ENCODE data around the gene MPV17.
A peak's percentile ranks its signal among the peaks of the same experiment; 100 is the strongest.
"Not testable (repeated sequence)": the region's sequence is repeated elsewhere in the genome, so short reads cannot be mapped to it uniquely, and the experiment has no call there.

Gene MPV17

GRCh38 chr2:27296481-27296880 lies 26.4 kb downstream of the MPV17 start:
- DNase-seq, result no peak

DNA sequence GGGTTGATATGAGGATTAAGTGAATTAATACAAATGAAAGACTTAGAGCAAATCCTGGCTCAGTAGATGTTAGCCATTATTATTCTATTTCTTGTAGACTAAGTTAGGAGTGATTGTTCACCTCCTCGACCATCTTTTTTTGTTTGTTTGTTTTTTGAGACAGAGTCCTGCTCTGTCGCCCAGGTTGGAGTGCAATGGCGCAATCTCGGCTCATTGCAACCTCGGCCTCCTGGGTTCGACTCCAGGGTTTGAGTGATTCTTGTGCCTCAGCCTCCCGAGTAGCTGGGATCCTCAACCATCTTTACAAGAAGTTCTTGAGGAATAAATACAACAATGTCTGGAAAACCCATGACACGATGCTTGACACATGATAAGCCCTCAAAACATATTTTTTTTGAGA lies 28.0 kb downstream of the MPV17 start:
- no peak for DNase-seq

DNA sequence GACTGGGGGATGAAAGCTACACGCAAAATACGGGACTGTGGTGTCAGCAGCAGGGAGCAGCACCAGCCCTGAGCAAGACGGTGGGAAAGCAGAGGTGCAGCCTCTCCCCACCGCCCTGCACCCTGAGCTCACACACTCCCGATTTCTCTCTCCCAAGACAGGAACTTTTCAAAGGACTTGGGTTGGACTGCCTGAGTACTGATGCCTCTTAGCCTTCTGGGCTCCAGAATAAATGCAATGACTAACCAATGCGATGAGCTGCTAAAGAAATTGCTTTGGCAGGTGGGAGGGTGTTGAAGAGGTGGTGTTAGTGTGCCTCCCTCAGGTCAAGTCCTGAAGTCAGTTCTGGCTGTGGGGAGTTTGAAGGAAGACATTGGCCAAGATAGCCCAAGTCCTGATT lies 31.0 kb downstream of the MPV17 start:
- DNase-seq, result no peak

DNA sequence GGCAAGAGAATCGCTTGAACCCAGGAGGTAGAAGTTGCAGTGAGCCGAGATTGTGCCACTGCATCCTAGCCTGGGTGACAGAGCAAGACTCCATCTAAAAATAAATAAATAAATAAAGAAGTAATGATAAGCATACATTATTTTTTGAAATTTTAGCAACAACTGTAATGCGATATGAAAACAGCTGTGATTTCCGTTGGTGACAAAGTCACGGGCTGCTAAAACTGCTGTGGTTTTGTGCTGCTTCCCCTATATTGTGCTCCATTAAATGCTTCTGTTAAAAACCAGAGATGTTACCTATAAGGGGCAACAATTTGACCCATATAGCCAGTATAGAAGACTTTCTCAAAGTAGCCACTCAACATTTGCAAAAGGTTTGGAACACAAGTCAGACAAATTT lies 32.3 kb downstream of the MPV17 start:
- no peak for DNase-seq

DNA sequence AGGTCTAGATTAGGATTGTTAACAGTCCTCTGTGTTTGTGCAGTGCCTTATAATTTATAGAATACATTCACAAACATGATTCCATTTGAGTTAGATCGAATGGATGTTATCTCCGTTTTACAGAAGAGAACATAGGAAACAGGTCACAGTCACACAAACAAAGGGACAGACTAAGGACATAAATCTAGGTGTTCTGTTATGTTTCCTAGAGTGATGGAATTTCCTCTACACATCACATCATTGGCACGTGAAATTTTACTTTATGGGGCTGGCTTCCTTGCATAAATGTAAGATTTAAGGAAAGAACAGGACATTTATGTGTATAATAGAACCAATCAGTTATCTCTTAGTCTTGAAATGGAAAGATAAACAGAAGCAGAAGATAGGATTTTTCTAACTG lies 34.3 kb downstream of the MPV17 start:
- no peak for DNase-seq

- DNase-seq, result no peak
These were observed 37.4 kb downstream of the MPV17 start for GRCh38 chr2:27285481-27285880.

DNA sequence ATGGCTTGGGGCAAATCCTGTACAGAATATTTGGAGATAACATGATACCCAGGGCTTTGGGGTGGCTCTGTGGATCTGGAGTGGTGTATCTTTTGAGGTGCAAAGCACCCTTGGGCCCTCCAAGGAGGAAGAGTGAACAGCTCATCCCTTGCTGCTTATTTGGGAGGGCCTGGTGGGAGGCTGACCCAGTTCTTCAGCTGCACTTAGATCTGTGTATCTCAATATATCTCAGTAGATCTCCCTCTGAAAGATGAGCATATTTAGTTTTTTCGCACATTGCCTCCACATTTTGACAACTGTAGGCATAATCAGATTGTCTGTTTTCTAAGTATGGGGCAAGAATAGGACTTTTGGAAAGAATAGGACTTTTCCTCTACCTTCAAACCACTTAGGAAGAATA lies 37.9 kb downstream of the MPV17 start:
- no peak for DNase-seq

DNA sequence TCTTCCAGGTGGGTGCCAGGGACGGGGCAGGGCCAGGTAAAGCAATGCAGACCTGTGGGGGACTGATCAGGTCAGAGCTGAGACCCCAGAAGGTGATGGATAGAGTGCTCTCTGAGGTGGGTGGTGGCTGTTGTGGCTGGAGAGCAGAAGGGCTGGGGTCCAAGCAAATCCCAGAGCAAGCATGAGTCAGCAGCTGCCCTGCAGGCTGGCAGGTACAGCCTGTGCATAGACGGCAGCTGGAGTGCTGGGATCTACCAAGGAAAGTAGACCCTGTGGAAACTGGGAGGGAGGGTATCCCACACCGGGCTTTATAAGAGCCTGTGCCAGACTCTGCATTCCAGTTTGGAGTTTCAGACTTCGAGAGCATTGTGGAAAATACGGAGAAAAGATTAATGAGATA lies 40.0 kb downstream of the MPV17 start:
- peak; percentile 84 for DNase-seq

DNA sequence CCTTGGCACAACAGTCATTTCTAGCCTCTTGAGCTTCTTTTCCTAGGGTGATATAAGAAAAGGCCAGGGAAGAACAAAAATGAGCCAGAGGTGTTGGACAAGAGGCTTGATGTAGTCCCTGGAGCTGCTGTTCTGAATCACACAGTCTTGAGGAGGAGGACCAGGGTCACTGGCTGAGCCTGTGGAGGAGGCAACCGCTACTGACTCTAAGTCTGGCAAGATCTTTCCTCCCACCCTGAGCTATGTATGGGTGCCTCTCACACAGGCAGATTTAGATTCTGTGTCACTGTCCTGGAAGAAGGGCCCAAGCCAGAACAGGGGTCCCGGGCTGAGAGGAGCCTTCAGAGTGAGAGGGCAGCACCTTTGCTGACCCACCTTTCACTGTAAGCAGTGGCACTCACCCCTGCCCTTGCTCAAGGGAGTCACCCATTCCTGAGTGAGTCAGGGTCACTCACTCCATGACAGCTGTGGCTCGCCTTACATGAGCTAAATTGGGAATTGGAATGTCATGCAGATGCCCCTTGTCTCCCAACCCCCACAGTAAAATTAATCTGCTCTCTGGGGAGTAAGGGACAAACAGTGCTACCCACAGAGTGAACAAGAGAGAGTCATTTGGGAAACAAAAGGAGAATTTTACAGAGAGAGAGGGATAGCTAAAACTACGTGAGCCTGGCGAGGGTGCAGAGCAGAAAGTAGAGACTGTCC lies 40.9 kb downstream of the MPV17 start, which contains the start of gene TRIM54:
Gene TRIM54 (plus strand): TSS at position 575 of the 705 bp plus-strand sequence. CDS start 303 bp downstream, outside the sequence.
- peak; percentile 63 for DNase-seq

DNA sequence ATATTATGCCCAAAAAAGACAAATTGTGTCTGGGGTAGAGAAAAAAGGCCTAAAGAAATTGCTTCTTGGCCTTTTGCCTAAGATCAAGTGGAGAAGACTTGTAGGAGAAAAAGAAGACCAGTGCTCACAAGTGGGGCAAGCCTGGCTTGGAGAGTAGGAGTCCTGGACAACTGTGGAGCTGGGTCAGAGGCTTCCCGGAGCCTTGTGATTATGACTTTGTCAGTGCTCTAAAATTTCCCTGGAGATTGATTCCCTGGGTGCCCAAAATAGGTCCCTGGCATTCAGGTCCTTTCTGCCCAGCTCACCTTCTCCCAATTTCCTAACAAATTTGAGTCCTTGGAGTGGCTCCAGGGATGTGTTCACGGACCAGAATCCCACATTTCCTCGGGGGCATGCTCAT lies 41.5 kb downstream of the MPV17 start:
- no peak for DNase-seq

- DNase-seq, result no peak
These were observed 42.1 kb downstream of the MPV17 start for GRCh38 chr2:27280826-27281225.

DNA sequence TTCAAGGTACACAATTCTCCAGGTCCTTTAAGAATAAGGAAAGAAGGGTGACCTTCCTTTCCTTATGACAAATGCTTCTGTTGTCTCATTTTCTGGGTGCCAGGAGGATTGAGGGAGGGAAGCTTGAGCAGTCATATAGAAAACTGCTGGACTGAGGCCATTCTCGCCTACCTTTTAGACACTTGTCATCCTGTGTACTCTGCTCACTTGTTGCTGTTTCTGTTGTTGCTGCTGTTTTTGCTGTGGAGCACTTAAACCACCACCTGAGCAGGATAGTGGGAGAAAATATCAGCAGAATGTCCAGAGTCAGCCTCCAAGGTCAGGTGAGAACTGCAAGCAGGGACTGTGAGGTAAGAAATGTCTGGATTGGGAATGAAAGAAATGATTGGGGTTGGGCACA lies 44.9 kb downstream of the MPV17 start:
- no peak for DNase-seq

DNA sequence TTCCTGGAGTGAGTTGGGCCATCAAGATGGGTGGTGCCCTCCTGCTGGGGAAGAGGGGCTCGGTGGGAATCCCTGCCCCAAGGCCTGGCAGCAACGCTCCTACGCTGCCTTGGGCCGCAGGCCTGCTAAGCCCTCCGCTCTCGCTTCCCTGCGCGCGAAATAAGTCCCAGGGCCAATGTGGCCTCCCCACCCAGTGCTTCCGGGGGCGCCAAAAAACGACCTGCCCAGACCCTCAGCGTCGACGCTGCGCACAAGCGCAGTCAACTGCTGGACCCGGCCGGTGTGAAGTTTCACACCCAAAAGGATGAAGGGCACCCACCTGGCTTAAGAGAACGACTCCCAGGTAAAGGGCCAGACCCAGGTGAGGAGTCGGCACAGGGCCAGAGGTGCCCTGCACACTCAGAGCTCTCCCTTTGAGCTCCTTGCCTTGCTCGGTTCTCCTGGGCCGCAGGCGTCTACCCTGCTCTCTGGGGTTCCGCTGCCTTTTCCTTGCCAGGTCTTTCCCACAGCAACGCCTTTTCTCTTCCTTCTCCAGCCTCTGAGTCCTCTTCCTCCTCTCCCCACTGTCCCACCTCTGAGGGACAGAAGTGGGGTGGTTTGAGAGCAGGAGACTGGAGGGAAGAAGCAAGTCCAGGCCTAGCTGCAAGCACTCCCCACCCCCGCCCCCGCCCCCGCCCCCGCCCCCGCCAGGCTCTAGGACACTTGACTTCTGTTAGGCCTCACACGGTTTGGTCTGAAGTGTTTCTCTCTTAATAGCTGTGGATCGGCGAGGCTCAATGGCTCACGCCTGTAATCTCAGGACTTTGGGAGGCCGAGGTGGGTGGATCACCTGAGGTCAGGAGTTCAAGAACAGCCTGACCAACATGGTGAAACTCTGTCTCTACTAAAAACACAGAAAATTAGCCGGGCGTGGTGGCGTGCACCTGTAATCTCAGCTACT lies 47.4 kb downstream of the MPV17 start, which contains the start of gene DNAJC5G:
Gene DNAJC5G (plus strand): TSS at position 223 of the 940 bp plus-strand sequence. CDS start 1,296 bp downstream, outside the sequence.
- no peak for DNase-seq

GRCh38 chr2:27272537-27273522 lies 50.1 kb downstream of the MPV17 start:
- not testable (repeated sequence) for DNase-seq

DNA sequence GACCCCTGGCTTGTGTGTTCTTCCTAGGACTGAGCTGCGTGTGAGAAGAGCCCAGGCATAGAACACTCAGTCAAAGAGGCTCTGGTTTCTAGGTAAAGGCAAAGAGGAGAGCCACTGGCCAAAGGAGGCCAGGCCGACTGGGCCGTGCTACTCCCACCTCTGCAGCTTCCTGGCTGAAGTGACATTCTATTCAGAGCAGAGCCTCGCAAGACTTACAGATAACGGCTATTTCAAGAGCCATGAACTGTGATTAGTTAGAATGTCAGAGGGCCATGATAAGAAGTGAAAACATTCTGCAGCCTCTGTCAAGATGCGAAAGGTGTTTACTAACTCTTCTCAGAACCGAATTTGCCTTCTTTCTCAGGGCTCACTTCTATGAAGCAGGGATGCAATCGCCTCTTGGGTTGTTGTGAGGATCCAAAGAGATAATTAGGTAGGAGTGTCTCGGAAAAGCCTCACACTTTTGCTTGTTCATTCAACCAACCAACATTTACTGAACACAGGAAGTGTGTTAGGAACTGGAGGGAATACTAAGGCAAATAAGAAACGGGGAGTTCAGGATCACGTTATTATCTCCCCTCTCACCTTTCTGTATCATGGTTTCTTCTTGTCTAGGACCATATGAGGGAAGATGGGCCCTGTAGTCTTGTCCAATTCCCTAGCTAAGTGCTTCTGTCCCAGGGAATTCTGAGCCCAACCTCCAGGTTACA lies 51.1 kb downstream of the MPV17 start:
- no peak for DNase-seq

DNA sequence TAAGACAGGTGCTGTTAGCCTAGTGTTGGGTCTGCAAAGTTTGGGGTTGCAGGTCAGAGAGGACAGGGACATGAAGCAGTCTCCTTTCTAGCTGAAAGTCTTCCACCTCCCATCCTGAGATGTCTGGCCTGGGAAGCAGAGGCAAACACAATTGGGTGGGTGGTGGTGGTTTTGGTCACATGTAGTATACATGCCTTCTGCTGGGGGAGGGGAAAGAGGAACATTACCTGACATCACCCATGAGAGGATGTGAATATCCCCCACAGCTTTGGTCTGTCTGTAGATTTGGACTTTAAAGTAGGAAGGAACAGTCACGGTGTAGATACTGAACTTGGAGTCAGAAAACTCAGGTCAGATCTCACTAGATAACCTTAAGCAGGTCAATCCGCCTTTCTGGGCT lies 52.2 kb downstream of the MPV17 start:
- DNase-seq, result no peak

DNA sequence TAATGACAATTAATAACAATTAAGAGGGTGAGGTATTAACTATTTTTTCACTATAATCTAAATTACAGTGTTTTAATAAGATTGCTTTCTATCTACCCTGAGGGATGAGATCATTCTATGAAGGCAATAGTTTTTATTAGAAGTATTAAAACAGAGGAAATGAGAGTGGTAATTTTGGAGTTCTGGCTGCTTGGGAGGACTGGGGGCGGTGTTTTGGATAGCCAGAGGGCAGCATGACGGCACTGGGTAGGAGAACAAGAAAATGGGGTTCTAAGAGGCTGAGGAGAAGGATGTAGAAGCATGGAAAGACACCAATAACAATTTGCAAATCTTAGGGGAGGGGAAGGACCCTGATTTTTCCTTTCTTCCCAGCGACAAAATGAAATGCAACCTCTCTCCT lies 52.8 kb downstream of the MPV17 start:
- no peak for DNase-seq

DNA sequence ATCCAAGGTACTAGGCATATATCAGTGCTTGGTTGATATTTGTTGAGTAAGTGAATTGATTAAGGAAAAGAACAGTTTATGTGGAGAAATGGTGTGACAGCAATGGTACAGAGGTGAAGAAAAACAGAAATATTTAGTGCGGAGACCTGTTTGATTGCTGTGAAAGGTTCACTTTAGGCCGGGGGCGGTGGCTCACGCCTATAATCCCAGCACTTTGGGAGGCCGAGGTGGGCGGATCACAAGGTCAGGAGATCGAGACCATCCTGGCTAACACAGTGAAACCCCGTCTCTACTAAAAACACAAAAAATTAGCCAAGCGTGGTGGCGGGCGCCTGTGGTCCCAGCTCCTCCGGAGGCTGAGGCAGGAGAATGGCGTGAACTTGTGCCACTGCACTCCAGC lies 54.6 kb downstream of the MPV17 start:
- DNase-seq, result not testable (repeated sequence)

DNA sequence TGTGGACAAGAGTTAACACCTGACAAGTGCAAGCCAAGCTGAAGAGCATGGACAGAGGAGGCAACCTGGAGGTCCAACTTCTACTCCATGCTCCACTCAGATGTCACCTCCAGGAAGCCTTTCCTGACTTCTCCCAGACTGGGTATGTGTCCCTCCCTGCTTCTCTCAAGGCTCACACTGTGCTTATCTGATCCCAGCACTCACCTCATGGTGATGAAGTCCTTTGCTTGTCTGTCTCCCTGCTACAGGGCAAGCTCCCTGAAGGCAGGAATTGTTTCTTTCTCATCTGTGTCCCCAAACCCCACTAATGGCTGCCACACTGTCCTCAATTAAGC lies 57.4 kb downstream of the MPV17 start:
- DNase-seq, result no peak

- peak; percentile 90 for DNase-seq
These were observed 58.0 kb downstream of the MPV17 start for GRCh38 chr2:27264753-27265535.

GRCh38 chr2:27264253-27264752 lies 58.6 kb downstream of the MPV17 start:
- DNase-seq, result peak; percentile 49

Data from islet precursor cell (in vitro differentiated cells).